ENCODE results near the gene LEO1.

Gene LEO1

DNA sequence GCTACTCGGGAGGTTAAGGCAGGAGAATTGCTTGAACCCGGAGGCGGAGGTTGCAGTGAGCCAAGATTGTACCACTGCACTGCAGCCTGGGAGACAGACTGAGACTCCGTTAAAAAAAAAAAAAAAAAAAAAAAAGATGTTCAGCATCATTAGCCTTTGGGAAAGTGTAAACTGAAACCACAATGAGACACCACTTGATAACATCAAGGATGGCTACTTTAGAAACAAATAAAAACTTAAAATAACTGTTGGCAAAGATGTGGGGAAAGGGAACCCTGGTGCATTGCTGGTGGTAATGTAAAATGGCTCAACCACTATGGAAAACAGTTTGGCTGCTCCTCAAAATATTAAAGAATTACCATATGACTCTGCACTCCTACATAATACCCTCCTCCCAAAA is 1.9 kb downstream of the LEO1 start:
- Histone ChIP-seq H2BK5ac (ENCODE audit: low read length) (no peak overlapping the region), H3K36me3 (ENCODE audit: control insufficient read depth, insufficient read depth, low read length) (peaks cover 2% of the 10 kb centered on the region), H3K4me2 (ENCODE audit: low read length) (no peak overlapping the region), H2BK120ac (ENCODE audit: low read depth, low read length) (no peak overlapping the region), H3K27ac (ENCODE audit: low read depth, low read length) (no peak overlapping the region), H2BK15ac (replicated peaks; ENCODE audit: low read depth) (no peak overlapping the region), H3K79me1 (ENCODE audit: low read length) (peaks cover 16% of the 10 kb centered on the region), H3K4me3 (ENCODE audit: low read length) (no peak overlapping the region), H2AK5ac (ENCODE audit: low read length) (no peak overlapping the region), H3K4ac (ENCODE audit: low read depth, low read length) (no peak overlapping the region), H3K27me3 (ENCODE audit: insufficient read depth, low read length, poor library complexity) (no peaks in the 10 kb centered on the region), H3K4me1 (ENCODE audit: control insufficient read depth, low read depth, low read length) (no peaks in the 10 kb centered on the region), H3K9ac (ENCODE audit: low read length) (no peak overlapping the region), H3K18ac (ENCODE audit: low read length) (no peak overlapping the region), H4K8ac (ENCODE audit: low read depth, low read length) (no peak overlapping the region), H3K79me2 (ENCODE audit: control insufficient read depth, insufficient read depth, low read length) (peaks cover 26% of the 10 kb centered on the region), H3K23ac (ENCODE audit: low read length) (no peak overlapping the region), H4K5ac (ENCODE audit: low read length) (no peak overlapping the region), H3K56ac (ENCODE audit: low read length) (no peak overlapping the region)
- WGBS (ENCODE audit: extremely low coverage, insufficient coverage, low lambda C conversion rate): no CpG with 5 or more reads among the region's 4 CpGs
- DNase-seq: no peak

DNA sequence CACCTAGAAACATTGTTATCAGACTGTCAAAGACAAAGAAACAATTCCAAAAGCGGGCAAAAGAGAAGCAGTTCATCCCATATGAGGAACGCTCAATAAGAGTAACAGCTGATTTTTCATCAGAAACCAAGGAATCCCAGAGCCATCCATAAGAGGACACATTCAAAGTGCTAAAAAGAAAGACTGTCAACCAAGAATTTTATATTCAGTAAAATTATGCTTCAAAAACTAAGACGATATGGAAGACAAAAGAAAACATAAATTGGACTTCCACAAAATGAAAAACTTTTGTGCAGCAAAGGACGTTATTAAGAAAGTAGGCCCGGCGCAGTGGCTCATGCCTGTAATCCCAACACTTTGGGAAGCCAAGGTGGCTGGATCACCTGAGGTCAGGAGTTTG is 4.0 kb downstream of the LEO1 start:
- Histone ChIP-seq H3K36me3 (ENCODE audit: control insufficient read depth, insufficient read depth, low read length) (peaks cover 2% of the 10 kb centered on the region), H3K56ac (ENCODE audit: low read length) (no peak overlapping the region), H3K23ac (ENCODE audit: low read length) (no peak overlapping the region), H3K4me1 (ENCODE audit: control insufficient read depth, low read depth, low read length) (no peaks in the 10 kb centered on the region), H3K4me3 (ENCODE audit: low read length) (no peak overlapping the region), H3K79me2 (ENCODE audit: control insufficient read depth, insufficient read depth, low read length) (peaks cover 27% of the 10 kb centered on the region), H2BK15ac (replicated peaks; ENCODE audit: low read depth) (no peak overlapping the region), H3K4me2 (ENCODE audit: low read length) (no peak overlapping the region), H3K18ac (ENCODE audit: low read length) (no peak overlapping the region), H3K79me1 (ENCODE audit: low read length) (peaks cover 16% of the 10 kb centered on the region), H4K5ac (ENCODE audit: low read length) (no peak overlapping the region), H4K8ac (ENCODE audit: low read depth, low read length) (no peak overlapping the region), H3K9ac (ENCODE audit: low read length) (no peak overlapping the region), H3K27me3 (ENCODE audit: insufficient read depth, low read length, poor library complexity) (no peaks in the 10 kb centered on the region), H3K27ac (ENCODE audit: low read depth, low read length) (no peak overlapping the region), H2BK120ac (ENCODE audit: low read depth, low read length) (no peak overlapping the region), H2BK5ac (ENCODE audit: low read length) (no peak overlapping the region), H3K4ac (ENCODE audit: low read depth, low read length) (no peak overlapping the region), H2AK5ac (ENCODE audit: low read length) (no peak overlapping the region)
- no peak for DNase-seq
- WGBS (ENCODE audit: extremely low coverage, insufficient coverage, low lambda C conversion rate): no CpG with 5 or more reads among the region's 6 CpGs

DNA sequence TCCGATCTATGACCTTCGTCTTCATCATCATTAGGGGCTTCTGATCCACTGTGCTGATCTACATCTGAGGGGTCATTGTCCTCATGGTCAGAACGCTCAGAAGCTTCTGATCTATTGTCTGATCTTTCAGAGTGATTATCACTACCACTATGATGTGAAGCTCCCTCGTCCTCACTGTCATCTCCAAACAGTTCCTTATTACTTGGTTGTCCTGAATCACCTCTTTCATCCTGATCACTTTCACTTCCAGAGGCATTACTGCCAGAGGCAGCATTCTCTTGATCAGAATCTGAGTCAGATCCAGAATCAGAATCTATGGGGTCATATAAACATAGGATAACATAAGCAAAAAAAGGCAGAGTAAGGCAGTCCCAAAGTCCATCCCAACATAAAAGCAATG is 5.4 kb downstream of the LEO1 start:
- no peak overlapping the region for H2AK5ac ChIP-seq (ENCODE audit: low read length)
- H3K4me1 ChIP-seq (ENCODE audit: control insufficient read depth, low read depth, low read length): no peaks in the 10 kb centered on the region
- peaks cover 13% of the 10 kb centered on the region for H3K79me1 ChIP-seq (ENCODE audit: low read length)
- H3K4ac ChIP-seq (ENCODE audit: low read depth, low read length): no peak overlapping the region
- DNase-seq: no peak
- H3K56ac ChIP-seq (ENCODE audit: low read length): no peak overlapping the region
- no peak overlapping the region for H2BK15ac ChIP-seq (replicated peaks; ENCODE audit: low read depth)
- no peak overlapping the region for H4K8ac ChIP-seq (ENCODE audit: low read depth, low read length)
- no peak overlapping the region for H3K9ac ChIP-seq (ENCODE audit: low read length)
- H3K27me3 ChIP-seq (ENCODE audit: insufficient read depth, low read length, poor library complexity): no peaks in the 10 kb centered on the region
- peaks cover 24% of the 10 kb centered on the region for H3K79me2 ChIP-seq (ENCODE audit: control insufficient read depth, insufficient read depth, low read length)
- WGBS (ENCODE audit: extremely low coverage, insufficient coverage, low lambda C conversion rate): no CpG with 5 or more reads among the region's 4 CpGs
- H3K18ac ChIP-seq (ENCODE audit: low read length): no peak overlapping the region
- no peak overlapping the region for H2BK5ac ChIP-seq (ENCODE audit: low read length)
- H3K4me3 ChIP-seq (ENCODE audit: low read length): no peak overlapping the region
- H3K4me2 ChIP-seq (ENCODE audit: low read length): no peak overlapping the region
- H3K27ac ChIP-seq (ENCODE audit: low read depth, low read length): no peak overlapping the region
- no peak overlapping the region for H4K5ac ChIP-seq (ENCODE audit: low read length)
- H3K36me3 ChIP-seq (ENCODE audit: control insufficient read depth, insufficient read depth, low read length): peaks cover 2% of the 10 kb centered on the region
- no peak overlapping the region for H2BK120ac ChIP-seq (ENCODE audit: low read depth, low read length)
- H3K23ac ChIP-seq (ENCODE audit: low read length): no peak overlapping the region

DNA sequence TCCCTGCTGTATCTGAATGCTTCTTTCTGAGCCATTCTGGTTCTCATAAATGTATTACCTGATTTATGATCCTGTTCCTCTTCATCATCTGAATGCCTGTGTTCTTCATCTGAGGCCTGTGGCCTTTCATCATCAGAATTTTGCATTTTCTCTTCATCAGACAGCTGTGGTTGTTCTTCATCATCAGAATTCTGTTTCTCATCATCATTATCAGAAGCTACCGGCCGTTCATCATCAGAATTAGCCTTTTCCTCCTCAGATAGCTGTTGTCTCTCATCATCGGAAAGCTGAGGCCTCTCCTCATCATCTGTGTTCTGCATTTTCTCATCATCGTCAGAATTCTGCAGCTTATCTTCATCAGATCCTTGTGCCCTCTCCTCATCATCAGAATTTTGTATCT is 5.9 kb downstream of the LEO1 start:
- no peak overlapping the region for H3K27ac ChIP-seq (ENCODE audit: low read depth, low read length)
- H3K79me1 ChIP-seq (ENCODE audit: low read length): peaks cover 8% of the 10 kb centered on the region
- H3K23ac ChIP-seq (ENCODE audit: low read length): no peak overlapping the region
- H3K4ac ChIP-seq (ENCODE audit: low read depth, low read length): no peak overlapping the region
- no peak overlapping the region for H2AK5ac ChIP-seq (ENCODE audit: low read length)
- no peaks in the 10 kb centered on the region for H3K27me3 ChIP-seq (ENCODE audit: insufficient read depth, low read length, poor library complexity)
- no CpG with 5 or more reads among the region's 4 CpGs for WGBS (ENCODE audit: extremely low coverage, insufficient coverage, low lambda C conversion rate)
- H3K18ac ChIP-seq (ENCODE audit: low read length): no peak overlapping the region
- peaks cover 19% of the 10 kb centered on the region for H3K79me2 ChIP-seq (ENCODE audit: control insufficient read depth, insufficient read depth, low read length)
- no peak overlapping the region for H2BK5ac ChIP-seq (ENCODE audit: low read length)
- no peak overlapping the region for H4K5ac ChIP-seq (ENCODE audit: low read length)
- H2BK120ac ChIP-seq (ENCODE audit: low read depth, low read length): no peak overlapping the region
- no peak overlapping the region for H3K4me3 ChIP-seq (ENCODE audit: low read length)
- no peak overlapping the region for H3K4me2 ChIP-seq (ENCODE audit: low read length)
- no peak overlapping the region for H3K9ac ChIP-seq (ENCODE audit: low read length)
- no peak overlapping the region for H3K56ac ChIP-seq (ENCODE audit: low read length)
- no peak overlapping the region for H4K8ac ChIP-seq (ENCODE audit: low read depth, low read length)
- peaks cover 2% of the 10 kb centered on the region for H3K36me3 ChIP-seq (ENCODE audit: control insufficient read depth, insufficient read depth, low read length)
- no peaks in the 10 kb centered on the region for H3K4me1 ChIP-seq (ENCODE audit: control insufficient read depth, low read depth, low read length)
- H2BK15ac ChIP-seq (replicated peaks; ENCODE audit: low read depth): no peak overlapping the region
- DNase-seq: no peak

DNA sequence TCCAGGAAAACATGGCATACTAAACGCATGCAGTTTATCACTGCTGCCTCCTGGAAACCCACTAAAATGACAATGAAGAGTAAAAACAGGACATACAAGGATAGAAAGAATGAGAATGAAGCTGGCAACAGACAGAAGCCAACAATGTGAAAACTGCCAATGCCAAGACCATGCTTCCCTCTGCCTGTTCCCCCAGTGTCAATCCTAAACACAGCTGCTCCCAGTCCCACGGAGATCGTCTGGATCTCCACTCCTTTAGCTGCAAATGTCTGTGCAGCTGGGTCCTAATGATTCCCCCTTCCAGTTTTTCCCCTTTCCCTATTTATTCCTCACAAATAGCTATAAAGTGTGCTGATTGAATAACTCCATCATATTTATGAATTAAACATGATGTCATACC is 16.1 kb downstream of the LEO1 start:
- H3K56ac ChIP-seq (ENCODE audit: low read length): no peak overlapping the region
- no peak overlapping the region for H4K8ac ChIP-seq (ENCODE audit: low read depth, low read length)
- no CpG with 5 or more reads among the region's 3 CpGs for WGBS (ENCODE audit: extremely low coverage, insufficient coverage, low lambda C conversion rate)
- peaks cover 7% of the 10 kb centered on the region for H3K36me3 ChIP-seq (ENCODE audit: control insufficient read depth, insufficient read depth, low read length)
- H2AK5ac ChIP-seq (ENCODE audit: low read length): no peak overlapping the region
- no peak for DNase-seq
- H3K79me1 ChIP-seq (ENCODE audit: low read length): no peaks in the 10 kb centered on the region
- H4K5ac ChIP-seq (ENCODE audit: low read length): no peak overlapping the region
- H2BK120ac ChIP-seq (ENCODE audit: low read depth, low read length): no peak overlapping the region
- H3K4me3 ChIP-seq (ENCODE audit: low read length): no peak overlapping the region
- H2BK15ac ChIP-seq (replicated peaks; ENCODE audit: low read depth): no peak overlapping the region
- H3K4me2 ChIP-seq (ENCODE audit: low read length): no peak overlapping the region
- no peak overlapping the region for H2BK5ac ChIP-seq (ENCODE audit: low read length)
- no peak overlapping the region for H3K27ac ChIP-seq (ENCODE audit: low read depth, low read length)
- no peaks in the 10 kb centered on the region for H3K4me1 ChIP-seq (ENCODE audit: control insufficient read depth, low read depth, low read length)
- H3K4ac ChIP-seq (ENCODE audit: low read depth, low read length): no peak overlapping the region
- H3K23ac ChIP-seq (ENCODE audit: low read length): no peak overlapping the region
- H3K18ac ChIP-seq (ENCODE audit: low read length): no peak overlapping the region
- no peaks in the 10 kb centered on the region for H3K79me2 ChIP-seq (ENCODE audit: control insufficient read depth, insufficient read depth, low read length)
- no peaks in the 10 kb centered on the region for H3K27me3 ChIP-seq (ENCODE audit: insufficient read depth, low read length, poor library complexity)
- no peak overlapping the region for H3K9ac ChIP-seq (ENCODE audit: low read length)

DNA sequence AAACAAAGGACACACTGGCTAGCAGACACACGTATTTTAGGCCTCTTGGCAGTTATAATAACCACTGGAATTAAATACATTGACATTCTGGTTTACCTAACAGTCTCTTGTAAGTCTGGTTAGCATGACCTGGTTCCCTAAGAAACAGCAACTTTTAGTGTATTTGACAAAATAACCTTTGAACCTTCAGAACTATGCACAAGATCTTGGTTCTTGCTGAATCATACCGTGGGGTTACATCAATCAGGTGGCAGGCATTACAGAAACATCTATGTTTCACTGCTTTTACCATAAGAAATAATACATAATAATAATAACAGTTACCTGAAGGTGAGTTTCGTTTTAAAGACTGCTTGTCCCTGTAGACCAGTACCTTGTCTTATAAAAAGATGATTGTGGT is 18.8 kb downstream of the LEO1 start:
- no CpG with 5 or more reads among the region's 3 CpGs for WGBS (ENCODE audit: extremely low coverage, insufficient coverage, low lambda C conversion rate)
- no peaks in the 10 kb centered on the region for H3K27me3 ChIP-seq (ENCODE audit: insufficient read depth, low read length, poor library complexity)
- DNase-seq: no peak

More for the DNA sequence above, 18.8 kb downstream of the LEO1 start:
- H3K36me3 ChIP-seq (ENCODE audit: control insufficient read depth, insufficient read depth, low read length): peaks cover 18% of the 10 kb centered on the region
- H3K23ac ChIP-seq (ENCODE audit: low read length): no peak overlapping the region
- no peak overlapping the region for H3K18ac ChIP-seq (ENCODE audit: low read length)
- H3K4me1 ChIP-seq (ENCODE audit: control insufficient read depth, low read depth, low read length): no peaks in the 10 kb centered on the region
- no peak overlapping the region for H4K5ac ChIP-seq (ENCODE audit: low read length)
- no peak overlapping the region for H3K9ac ChIP-seq (ENCODE audit: low read length)
- no peak overlapping the region for H3K4ac ChIP-seq (ENCODE audit: low read depth, low read length)
- no peaks in the 10 kb centered on the region for H3K79me1 ChIP-seq (ENCODE audit: low read length)
- no peak overlapping the region for H2AK5ac ChIP-seq (ENCODE audit: low read length)
- H3K4me3 ChIP-seq (ENCODE audit: low read length): no peak overlapping the region
- H4K8ac ChIP-seq (ENCODE audit: low read depth, low read length): no peak overlapping the region
- H3K56ac ChIP-seq (ENCODE audit: low read length): no peak overlapping the region
- no peak overlapping the region for H2BK5ac ChIP-seq (ENCODE audit: low read length)
- H2BK120ac ChIP-seq (ENCODE audit: low read depth, low read length): no peak overlapping the region
- no peaks in the 10 kb centered on the region for H3K79me2 ChIP-seq (ENCODE audit: control insufficient read depth, insufficient read depth, low read length)
- H3K4me2 ChIP-seq (ENCODE audit: low read length): no peak overlapping the region
- H3K27ac ChIP-seq (ENCODE audit: low read depth, low read length): no peak overlapping the region
- no peak overlapping the region for H2BK15ac ChIP-seq (replicated peaks; ENCODE audit: low read depth)

Measured in mesendoderm (in vitro differentiated cells).